HepG2 (cell line): Measurements from ENCODE around the gene GAS2. TPM values are rescaled to one million over a fixed set of nuclear protein-coding genes. Genes with fewer than 3 reads are reported as not detected.

Source experiments
- ARNTL ChIP-seq: sonication (generic); formaldehyde crosslinking; IDR thresholded peaks from 2 replicates; pipeline ENCODE4 v1.4.0; 2020; ENCODE audit warnings: mild to moderate bottlenecking, missing genetic modification reagents
- ATF7 ChIP-seq, 2 experiments: fragments of 450-650 bp in 1 of 2; sonication (generic) in 1 of 2; formaldehyde crosslinking in 1 of 2; IDR thresholded peaks; 2 replicates each; pipeline versions ENCODE4 v1.4.0 to v1.6.1; 2016 to 2020; ENCODE audit warnings: antibody characterized with exemption in 1 of 2, mild to moderate bottlenecking in 1 of 2, missing genetic modification reagents in 1 of 2
- ATF7-NPFF ChIP-seq: sonication (generic); formaldehyde crosslinking; IDR thresholded peaks from 2 replicates; pipeline ENCODE4 v1.8.1; 2023; ENCODE audit warnings: mild to moderate bottlenecking, low read depth, missing genetic modification reagents, moderate library complexity
- DR1 ChIP-seq: sonication (generic); formaldehyde crosslinking; IDR thresholded peaks from 2 replicates; pipeline ENCODE4 v1.8.0; 2021; ENCODE audit warnings: mild to moderate bottlenecking, missing genetic modification reagents, inconsistent platforms
- MLXIP ChIP-seq: sonication (generic); formaldehyde crosslinking; IDR thresholded peaks from 2 replicates; pipeline ENCODE4 v1.9.0; 2021; ENCODE audit warnings: missing genetic modification reagents, borderline replicate concordance
- NBN ChIP-seq: fragments of 450-650 bp; conservative IDR thresholded peaks from 2 replicates; pipeline ENCODE4 v1.6.1; 2017
- NR1H2 ChIP-seq: sonication (generic); formaldehyde crosslinking; IDR thresholded peaks from 2 replicates; pipeline ENCODE4 v1.8.1; 2022; ENCODE audit warnings: low read depth, missing genetic modification reagents, borderline replicate concordance
- NR2F6 ChIP-seq, 2 experiments: IDR thresholded peaks; 2 replicates each; pipeline ENCODE4 v1.6.1; 2016; ENCODE audit warnings: antibody characterized with exemption in 1 of 2, mild to moderate bottlenecking in 1 of 2
- PHF20 ChIP-seq: sonication (generic); formaldehyde crosslinking; IDR thresholded peaks from 2 replicates; pipeline ENCODE4 v1.5.0; 2020; ENCODE audit warnings: mild to moderate bottlenecking, missing genetic modification reagents
- POLR2G ChIP-seq: fragments of 200-400 bp; formaldehyde crosslinking; IDR thresholded peaks from 2 replicates; pipeline ENCODE4 v1.6.1; 2018; ENCODE audit warnings: mild to moderate bottlenecking, low read depth, low read length, moderate library complexity
- SNAI1 ChIP-seq: sonication (generic); formaldehyde crosslinking; IDR thresholded peaks from 2 replicates; pipeline ENCODE4 v1.5.0; 2020; ENCODE audit warnings: mild to moderate bottlenecking, missing genetic modification reagents, borderline replicate concordance
- SP5 ChIP-seq: IDR thresholded peaks from 2 replicates; pipeline ENCODE4 v1.6.1; 2016; ENCODE audit warnings: low read depth, borderline replicate concordance
- TMF1 ChIP-seq: sonication (generic); formaldehyde crosslinking; IDR thresholded peaks from 2 replicates; pipeline ENCODE4 v1.8.1; 2022; ENCODE audit warnings: low read depth, missing genetic modification reagents
- TP53 ChIP-seq: sonication (generic); formaldehyde crosslinking; conservative IDR thresholded peaks from 2 replicates; pipeline ENCODE4 v1.4.0; 2020; ENCODE audit warnings: missing genetic modification reagents
- WIZ ChIP-seq: sonication (generic); formaldehyde crosslinking; IDR thresholded peaks from 2 replicates; pipeline ENCODE4 v1.5.1; 2020; ENCODE audit warnings: mild to moderate bottlenecking, missing genetic modification reagents
- ZKSCAN8 ChIP-seq: IDR thresholded peaks from 2 replicates; pipeline ENCODE4 v1.6.1; 2016; ENCODE audit warnings: borderline replicate concordance, missing genetic modification reagents, missing compliant biosample characterization
- ZNF10 ChIP-seq: sonication (generic); formaldehyde crosslinking; IDR thresholded peaks from 2 replicates; pipeline ENCODE4 v1.4.0; 2020; ENCODE audit warnings: mild to moderate bottlenecking, low read depth, missing genetic modification reagents, borderline replicate concordance
- ZNF337 ChIP-seq: sonication (generic); formaldehyde crosslinking; IDR thresholded peaks from 2 replicates; pipeline ENCODE4 v1.5.1; 2020; ENCODE audit warnings: missing genetic modification reagents, low read depth, mild to moderate bottlenecking, borderline replicate concordance
- ZNF501 ChIP-seq: sonication (generic); formaldehyde crosslinking; IDR thresholded peaks from 2 replicates; pipeline ENCODE4 v1.5.1; 2020; ENCODE audit warnings: mild to moderate bottlenecking, moderate library complexity, missing genetic modification reagents
- ZNF556 ChIP-seq: sonication (generic); formaldehyde crosslinking; IDR thresholded peaks from 2 replicates; pipeline ENCODE4 v1.4.0; 2020; ENCODE audit warnings: mild to moderate bottlenecking, missing genetic modification reagents, borderline replicate concordance
- ZNF567 ChIP-seq: sonication (generic); formaldehyde crosslinking; IDR thresholded peaks from 2 replicates; pipeline ENCODE4 v1.8.1; 2023; ENCODE audit warnings: mild to moderate bottlenecking, missing genetic modification reagents, borderline replicate concordance
- ZSCAN12 ChIP-seq: sonication (generic); formaldehyde crosslinking; IDR thresholded peaks from 2 replicates; pipeline ENCODE4 v1.9.0; 2021; ENCODE audit warnings: mild to moderate bottlenecking, missing genetic modification reagents
- polyA plus RNA-seq, 8 experiments: library from polyadenylated mRNA; depleted of rRNA in 3 of 8; stranded (reverse) in 7 of 8; unstranded in 1 of 8; fragments of >200 nt; fragmentation: Illumina TruSeq in 4 of 8; extraction: Trizol in 4 of 8; gene quantifications; 2 replicates each; pipeline versions ENCODE4 v1.2.1 to v1.2.3, GENCODE V29; 2011 to 2016; ENCODE audit warnings: low read depth in 4 of 8, missing spikeins in 1 of 8, mixed read lengths in 1 of 8; ENCODE audit not compliant: insufficient read depth in 1 of 8
- total RNA-seq, 5 experiments: library from RNA; depleted of rRNA; stranded (reverse); fragments of >200 nt; fragmentation: Illumina TruSeq; extraction: Trizol; gene quantifications; 2 replicates each; pipeline ENCODE4 v1.2.3, GENCODE V29; 2016; ENCODE audit warnings: low read depth in 1 of 5
- TF ChIP-seq, protein P1 (sequence below): sonication (generic); formaldehyde crosslinking; IDR thresholded peaks from 2 replicates; pipeline ENCODE4 v1.5.0; 2020; ENCODE audit warnings: mild to moderate bottlenecking, missing genetic modification reagents
- TF ChIP-seq, protein P2 (sequence below): sonication (generic); formaldehyde crosslinking; IDR thresholded peaks from 2 replicates; pipeline ENCODE4 v1.9.0; 2021; ENCODE audit warnings: missing genetic modification reagents, mild to moderate bottlenecking, borderline replicate concordance

GAS2 gene
- total and polyA plus RNA-seq, 2 of the 13 experiments (the other 11 are each of a cell fraction or from before 2014, with no cell fraction given), result 26.0 to 85.1 TPM

- TF ChIP-seq, protein P1, sequence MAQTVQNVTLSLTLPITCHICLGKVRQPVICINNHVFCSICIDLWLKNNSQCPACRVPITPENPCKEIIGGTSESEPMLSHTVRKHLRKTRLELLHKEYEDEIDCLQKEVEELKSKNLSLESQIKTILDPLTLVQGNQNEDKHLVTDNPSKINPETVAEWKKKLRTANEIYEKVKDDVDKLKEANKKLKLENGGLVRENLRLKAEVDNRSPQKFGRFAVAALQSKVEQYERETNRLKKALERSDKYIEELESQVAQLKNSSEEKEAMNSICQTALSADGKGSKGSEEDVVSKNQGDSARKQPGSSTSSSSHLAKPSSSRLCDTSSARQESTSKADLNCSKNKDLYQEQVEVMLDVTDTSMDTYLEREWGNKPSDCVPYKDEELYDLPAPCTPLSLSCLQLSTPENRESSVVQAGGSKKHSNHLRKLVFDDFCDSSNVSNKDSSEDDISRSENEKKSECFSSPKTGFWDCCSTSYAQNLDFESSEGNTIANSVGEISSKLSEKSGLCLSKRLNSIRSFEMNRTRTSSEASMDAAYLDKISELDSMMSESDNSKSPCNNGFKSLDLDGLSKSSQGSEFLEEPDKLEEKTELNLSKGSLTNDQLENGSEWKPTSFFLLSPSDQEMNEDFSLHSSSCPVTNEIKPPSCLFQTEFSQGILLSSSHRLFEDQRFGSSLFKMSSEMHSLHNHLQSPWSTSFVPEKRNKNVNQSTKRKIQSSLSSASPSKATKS (CRISPR knock-in tag), result no peak
- TF ChIP-seq ZNF501 (CRISPR knock-in tag), result peak; percentile 55; the same call in 1 of the 2 replicates
- TF ChIP-seq ARNTL (CRISPR knock-in tag), result no peak
- no peak for TF ChIP-seq NR1H2 (CRISPR knock-in tag)
- peak; percentile 25; the same call in 1 of the 2 replicates for TF ChIP-seq ATF7-NPFF (CRISPR knock-in tag)
- TF ChIP-seq ZKSCAN8 (CRISPR knock-in tag), result no peak
- TF ChIP-seq SP5, result no peak
- TF ChIP-seq, protein P2, sequence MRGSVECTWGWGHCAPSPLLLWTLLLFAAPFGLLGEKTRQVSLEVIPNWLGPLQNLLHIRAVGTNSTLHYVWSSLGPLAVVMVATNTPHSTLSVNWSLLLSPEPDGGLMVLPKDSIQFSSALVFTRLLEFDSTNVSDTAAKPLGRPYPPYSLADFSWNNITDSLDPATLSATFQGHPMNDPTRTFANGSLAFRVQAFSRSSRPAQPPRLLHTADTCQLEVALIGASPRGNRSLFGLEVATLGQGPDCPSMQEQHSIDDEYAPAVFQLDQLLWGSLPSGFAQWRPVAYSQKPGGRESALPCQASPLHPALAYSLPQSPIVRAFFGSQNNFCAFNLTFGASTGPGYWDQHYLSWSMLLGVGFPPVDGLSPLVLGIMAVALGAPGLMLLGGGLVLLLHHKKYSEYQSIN, result no peak
- TF ChIP-seq WIZ (CRISPR knock-in tag), result no peak
- TF ChIP-seq DR1 (CRISPR knock-in tag), result peak; percentile 43; the same call in 1 of the 2 replicates
- no peak for TF ChIP-seq PHF20 (CRISPR knock-in tag)
- no peak for TF ChIP-seq ZNF10 (CRISPR knock-in tag)
- peak; percentile 90 for TF ChIP-seq POLR2G
- TF ChIP-seq TP53 (CRISPR knock-in tag), result no peak; the same call in 1 of the 2 replicates
- TF ChIP-seq TMF1 (CRISPR knock-in tag), result peak; percentile 25; the same call in 1 of the 2 replicates
- no peak for TF ChIP-seq ZNF337
- peak; percentile 45; the same call in 1 of the 2 replicates for TF ChIP-seq MLXIP
- TF ChIP-seq ZNF556 (CRISPR knock-in tag), result no peak
- no peak for TF ChIP-seq NBN
- 0 out of 2 replicates have a peak, but pooled peaks have one; percentile 55 for TF ChIP-seq ZSCAN12 (CRISPR knock-in tag)
- TF ChIP-seq ATF7 (IDR thresholded peaks at IDR 0.05), result no peak
- no peak for TF ChIP-seq ATF7 (CRISPR knock-in tag; IDR thresholded peaks at IDR 0.05)
- TF ChIP-seq ZNF567, result no peak
- peak; percentile 42; the same call in 1 of the 2 replicates for TF ChIP-seq NR2F6 (IDR thresholded peaks at IDR 0.05)
- TF ChIP-seq NR2F6 (CRISPR knock-in tag; IDR thresholded peaks at IDR 0.05), result no peak; the same call in 1 of the 2 replicates
- TF ChIP-seq SNAI1 (CRISPR knock-in tag), result no peak
Observed at GRCh38 chr11:22666688-22667439, 453 bp downstream of the GAS2 start (continued).
